HepG2 (cell line): Measurements from ENCODE around the gene FGD6. TPM values are rescaled to one million over a fixed set of nuclear protein-coding genes. Genes with fewer than 3 reads are reported as not detected.
A peak's percentile ranks its signal among the peaks of the same experiment; 100 is the strongest.

ENCODE experiments used
- ATM ChIP-seq: fragments of 450-650 bp; IDR thresholded peaks from 2 replicates; pipeline ENCODE4 v1.7.1; 2017; ENCODE audit warnings: mild to moderate bottlenecking, borderline replicate concordance
- GTF3A ChIP-seq: sonication (generic); formaldehyde crosslinking; conservative IDR thresholded peaks from 2 replicates; pipeline ENCODE4 v1.4.0; 2020; ENCODE audit warnings: mild to moderate bottlenecking, missing genetic modification reagents
- HIVEP1 ChIP-seq: sonication (generic); formaldehyde crosslinking; IDR thresholded peaks from 2 replicates; pipeline ENCODE4 v1.4.0; 2020; ENCODE audit warnings: mild to moderate bottlenecking, missing genetic modification reagents
- PAX8 ChIP-seq: sonication (generic); formaldehyde crosslinking; IDR thresholded peaks from 2 replicates; pipeline ENCODE4 v1.8.0; 2022; ENCODE audit warnings: mild to moderate bottlenecking, missing genetic modification reagents, borderline replicate concordance
- POLR2AphosphoS5 ChIP-seq: IDR thresholded peaks from 2 replicates; pipeline ENCODE4 v1.6.1; 2012; ENCODE audit warnings: low read depth, low read length
- PPARG ChIP-seq: conservative IDR thresholded peaks from 2 replicates; pipeline ENCODE4 v1.6.1; 2016; ENCODE audit warnings: missing biosample characterization, missing genetic modification reagents
- SMYD3 ChIP-seq: sonication (generic); formaldehyde crosslinking; IDR thresholded peaks from 2 replicates; pipeline ENCODE4 v1.8.1; 2023; ENCODE audit warnings: mild to moderate bottlenecking, missing genetic modification reagents
- YEATS2 ChIP-seq: sonication (generic); formaldehyde crosslinking; IDR thresholded peaks from 2 replicates; pipeline ENCODE4 v1.4.0; 2020; ENCODE audit warnings: missing genetic modification reagents, borderline replicate concordance
- ZBTB8A ChIP-seq: sonication (generic); formaldehyde crosslinking; IDR thresholded peaks from 2 replicates; pipeline ENCODE4 v1.4.0; 2020; ENCODE audit warnings: mild to moderate bottlenecking, low read depth, missing genetic modification reagents, borderline replicate concordance
- ZIK1 ChIP-seq: sonication (generic); formaldehyde crosslinking; IDR thresholded peaks from 2 replicates; pipeline ENCODE4 v1.5.0; 2020; ENCODE audit warnings: mild to moderate bottlenecking, low read depth, missing genetic modification reagents, borderline replicate concordance
- ZNF17 ChIP-seq: sonication (generic); formaldehyde crosslinking; IDR thresholded peaks from 2 replicates; pipeline ENCODE4 v1.5.0; 2020; ENCODE audit warnings: mild to moderate bottlenecking, missing genetic modification reagents
- ZNF431 ChIP-seq: sonication (generic); formaldehyde crosslinking; IDR thresholded peaks from 2 replicates; pipeline ENCODE4 v1.9.0; 2022; ENCODE audit warnings: missing genetic modification reagents, low read depth, mild to moderate bottlenecking, borderline replicate concordance
- ZNF605 ChIP-seq: sonication (generic); formaldehyde crosslinking; IDR thresholded peaks from 2 replicates; pipeline ENCODE4 v1.8.0; 2022; ENCODE audit warnings: mild to moderate bottlenecking, missing genetic modification reagents
- ZNF879 ChIP-seq: sonication (generic); formaldehyde crosslinking; IDR thresholded peaks from 2 replicates; pipeline ENCODE4 v1.8.1; 2023; ENCODE audit warnings: missing genetic modification reagents
- polyA plus RNA-seq, 8 experiments: library from polyadenylated mRNA; depleted of rRNA in 3 of 8; stranded (reverse) in 7 of 8; unstranded in 1 of 8; fragments of >200 nt; fragmentation: Illumina TruSeq in 4 of 8; extraction: Trizol in 4 of 8; gene quantifications; 2 replicates each; pipeline versions ENCODE4 v1.2.1 to v1.2.3, GENCODE V29; 2011 to 2016; ENCODE audit warnings: low read depth in 4 of 8, missing spikeins in 1 of 8, mixed read lengths in 1 of 8; ENCODE audit not compliant: insufficient read depth in 1 of 8
- total RNA-seq, 5 experiments: library from RNA; depleted of rRNA; stranded (reverse); fragments of >200 nt; fragmentation: Illumina TruSeq; extraction: Trizol; gene quantifications; 2 replicates each; pipeline ENCODE4 v1.2.3, GENCODE V29; 2016; ENCODE audit warnings: low read depth in 1 of 5
- TF ChIP-seq, protein P1 (sequence below): sonication (generic); formaldehyde crosslinking; IDR thresholded peaks from 2 replicates; pipeline ENCODE4 v1.4.0; 2020; ENCODE audit warnings: missing genetic modification reagents
- TF ChIP-seq, protein P2 (sequence below): IDR thresholded peaks from 2 replicates; pipeline ENCODE4 v1.6.1; 2016; ENCODE audit warnings: control low read depth
- TF ChIP-seq, protein P3 (sequence below): fragments of 450-650 bp; IDR thresholded peaks from 2 replicates; pipeline ENCODE4 v1.6.1; 2017
- TF ChIP-seq, protein P4 (sequence below): IDR thresholded peaks from 2 replicates; pipeline ENCODE4 v1.6.1; 2016; ENCODE audit warnings: low read depth, borderline replicate concordance
- TF ChIP-seq, protein P5 (sequence below): IDR thresholded peaks from 2 replicates; pipeline ENCODE4 v1.6.1; 2016; ENCODE audit warnings: missing compliant biosample characterization, missing genetic modification reagents, borderline replicate concordance
- TF ChIP-seq, protein P6 (sequence below): sonication (generic); formaldehyde crosslinking; IDR thresholded peaks from 2 replicates; pipeline ENCODE4 v1.9.0; 2021; ENCODE audit warnings: missing genetic modification reagents, borderline replicate concordance

FGD6 gene
- total and polyA plus RNA-seq, 2 of the 13 experiments (the other 11 are each of a cell fraction or from before 2014, with no cell fraction given) = 2.2 to 4.3 TPM

DNA sequence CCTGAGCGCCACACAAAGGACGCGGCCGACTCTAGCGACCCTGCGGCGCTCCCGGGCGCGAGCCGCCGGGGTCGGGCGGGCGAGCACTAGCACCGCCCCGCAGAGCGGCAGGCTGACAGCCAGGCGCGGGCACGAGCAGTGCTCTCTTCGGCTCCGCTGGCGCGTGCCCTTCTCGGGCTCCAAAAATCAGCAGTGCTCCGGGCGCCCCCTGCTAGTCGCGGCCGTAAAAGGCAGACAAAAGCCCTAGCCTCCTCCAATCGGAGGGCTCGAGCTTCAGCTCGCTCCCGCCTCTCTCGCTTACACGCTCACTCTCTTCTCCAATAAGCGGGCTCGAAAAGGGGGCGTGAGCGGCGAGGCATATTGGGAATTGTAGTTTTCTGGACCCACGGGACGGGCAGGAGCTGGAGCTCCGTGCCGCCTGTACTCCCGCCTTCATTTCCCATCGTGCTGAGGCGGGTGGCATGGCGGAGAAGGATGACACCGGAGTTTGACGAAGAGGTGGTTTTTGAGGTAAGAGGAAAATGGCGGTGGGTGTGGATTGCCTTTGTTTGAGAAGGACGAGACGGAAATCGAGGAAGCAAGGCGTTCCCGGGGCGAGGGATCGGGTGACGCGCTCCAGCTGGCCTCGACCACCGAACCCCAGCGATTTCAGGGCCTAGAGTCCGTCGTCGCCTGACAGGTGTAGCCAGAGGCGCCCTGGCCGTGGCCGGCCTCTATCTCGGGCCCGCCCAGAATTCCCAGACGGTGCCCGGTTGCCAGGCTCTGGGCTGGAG lies at the start of gene FGD6, which contains the start of gene VEZT (continued):
- TF ChIP-seq ZNF17 (CRISPR knock-in tag) = no peak
- TF ChIP-seq, protein P1, sequence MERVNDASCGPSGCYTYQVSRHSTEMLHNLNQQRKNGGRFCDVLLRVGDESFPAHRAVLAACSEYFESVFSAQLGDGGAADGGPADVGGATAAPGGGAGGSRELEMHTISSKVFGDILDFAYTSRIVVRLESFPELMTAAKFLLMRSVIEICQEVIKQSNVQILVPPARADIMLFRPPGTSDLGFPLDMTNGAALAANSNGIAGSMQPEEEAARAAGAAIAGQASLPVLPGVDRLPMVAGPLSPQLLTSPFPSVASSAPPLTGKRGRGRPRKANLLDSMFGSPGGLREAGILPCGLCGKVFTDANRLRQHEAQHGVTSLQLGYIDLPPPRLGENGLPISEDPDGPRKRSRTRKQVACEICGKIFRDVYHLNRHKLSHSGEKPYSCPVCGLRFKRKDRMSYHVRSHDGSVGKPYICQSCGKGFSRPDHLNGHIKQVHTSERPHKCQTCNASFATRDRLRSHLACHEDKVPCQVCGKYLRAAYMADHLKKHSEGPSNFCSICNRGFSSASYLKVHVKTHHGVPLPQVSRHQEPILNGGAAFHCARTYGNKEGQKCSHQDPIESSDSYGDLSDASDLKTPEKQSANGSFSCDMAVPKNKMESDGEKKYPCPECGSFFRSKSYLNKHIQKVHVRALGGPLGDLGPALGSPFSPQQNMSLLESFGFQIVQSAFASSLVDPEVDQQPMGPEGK (CRISPR knock-in tag) = peak; percentile 10; the same call in 1 of the 2 replicates
- peak; percentile 73; the same call in 1 of the 2 replicates for TF ChIP-seq YEATS2 (CRISPR knock-in tag)
- TF ChIP-seq POLR2AphosphoS5 = peak; percentile 86
- TF ChIP-seq, protein P2, sequence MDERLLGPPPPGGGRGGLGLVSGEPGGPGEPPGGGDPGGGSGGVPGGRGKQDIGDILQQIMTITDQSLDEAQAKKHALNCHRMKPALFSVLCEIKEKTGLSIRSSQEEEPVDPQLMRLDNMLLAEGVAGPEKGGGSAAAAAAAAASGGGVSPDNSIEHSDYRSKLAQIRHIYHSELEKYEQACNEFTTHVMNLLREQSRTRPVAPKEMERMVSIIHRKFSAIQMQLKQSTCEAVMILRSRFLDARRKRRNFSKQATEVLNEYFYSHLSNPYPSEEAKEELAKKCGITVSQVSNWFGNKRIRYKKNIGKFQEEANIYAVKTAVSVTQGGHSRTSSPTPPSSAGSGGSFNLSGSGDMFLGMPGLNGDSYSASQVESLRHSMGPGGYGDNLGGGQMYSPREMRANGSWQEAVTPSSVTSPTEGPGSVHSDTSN = peak; percentile 67
- peak; percentile 90 for TF ChIP-seq ZNF605
- peak; percentile 74; the same call in 1 of the 2 replicates for TF ChIP-seq ZIK1 (CRISPR knock-in tag)
- no peak; the same call in 1 of the 2 replicates for TF ChIP-seq ZBTB8A (CRISPR knock-in tag)
- TF ChIP-seq, protein P3, sequence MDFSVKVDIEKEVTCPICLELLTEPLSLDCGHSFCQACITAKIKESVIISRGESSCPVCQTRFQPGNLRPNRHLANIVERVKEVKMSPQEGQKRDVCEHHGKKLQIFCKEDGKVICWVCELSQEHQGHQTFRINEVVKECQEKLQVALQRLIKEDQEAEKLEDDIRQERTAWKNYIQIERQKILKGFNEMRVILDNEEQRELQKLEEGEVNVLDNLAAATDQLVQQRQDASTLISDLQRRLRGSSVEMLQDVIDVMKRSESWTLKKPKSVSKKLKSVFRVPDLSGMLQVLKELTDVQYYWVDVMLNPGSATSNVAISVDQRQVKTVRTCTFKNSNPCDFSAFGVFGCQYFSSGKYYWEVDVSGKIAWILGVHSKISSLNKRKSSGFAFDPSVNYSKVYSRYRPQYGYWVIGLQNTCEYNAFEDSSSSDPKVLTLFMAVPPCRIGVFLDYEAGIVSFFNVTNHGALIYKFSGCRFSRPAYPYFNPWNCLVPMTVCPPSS = no peak
- 0 out of 2 replicates have a peak, but pooled peaks have one; percentile 14 for TF ChIP-seq ZNF431
- TF ChIP-seq, protein P4, sequence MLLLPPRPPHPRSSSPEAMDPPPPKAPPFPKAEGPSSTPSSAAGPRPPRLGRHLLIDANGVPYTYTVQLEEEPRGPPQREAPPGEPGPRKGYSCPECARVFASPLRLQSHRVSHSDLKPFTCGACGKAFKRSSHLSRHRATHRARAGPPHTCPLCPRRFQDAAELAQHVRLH (CRISPR knock-in tag) = peak; percentile 69
- TF ChIP-seq ATM = no peak
- TF ChIP-seq ZNF879 = peak; percentile 75; the same call in 1 of the 2 replicates
- TF ChIP-seq SMYD3 (CRISPR knock-in tag) = no peak
- TF ChIP-seq, protein P5, sequence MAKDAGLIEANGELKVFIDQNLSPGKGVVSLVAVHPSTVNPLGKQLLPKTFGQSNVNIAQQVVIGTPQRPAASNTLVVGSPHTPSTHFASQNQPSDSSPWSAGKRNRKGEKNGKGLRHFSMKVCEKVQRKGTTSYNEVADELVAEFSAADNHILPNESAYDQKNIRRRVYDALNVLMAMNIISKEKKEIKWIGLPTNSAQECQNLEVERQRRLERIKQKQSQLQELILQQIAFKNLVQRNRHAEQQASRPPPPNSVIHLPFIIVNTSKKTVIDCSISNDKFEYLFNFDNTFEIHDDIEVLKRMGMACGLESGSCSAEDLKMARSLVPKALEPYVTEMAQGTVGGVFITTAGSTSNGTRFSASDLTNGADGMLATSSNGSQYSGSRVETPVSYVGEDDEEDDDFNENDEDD (CRISPR knock-in tag) = peak; percentile 74; the same call in 1 of the 2 replicates
- peak; percentile 63; the same call in 1 of the 2 replicates for TF ChIP-seq PAX8 (CRISPR knock-in tag)
- peak; percentile 34; the same call in 1 of the 2 replicates for TF ChIP-seq PPARG
- no peak; the same call in 1 of the 2 replicates for TF ChIP-seq HIVEP1 (CRISPR knock-in tag)
- TF ChIP-seq, protein P6, sequence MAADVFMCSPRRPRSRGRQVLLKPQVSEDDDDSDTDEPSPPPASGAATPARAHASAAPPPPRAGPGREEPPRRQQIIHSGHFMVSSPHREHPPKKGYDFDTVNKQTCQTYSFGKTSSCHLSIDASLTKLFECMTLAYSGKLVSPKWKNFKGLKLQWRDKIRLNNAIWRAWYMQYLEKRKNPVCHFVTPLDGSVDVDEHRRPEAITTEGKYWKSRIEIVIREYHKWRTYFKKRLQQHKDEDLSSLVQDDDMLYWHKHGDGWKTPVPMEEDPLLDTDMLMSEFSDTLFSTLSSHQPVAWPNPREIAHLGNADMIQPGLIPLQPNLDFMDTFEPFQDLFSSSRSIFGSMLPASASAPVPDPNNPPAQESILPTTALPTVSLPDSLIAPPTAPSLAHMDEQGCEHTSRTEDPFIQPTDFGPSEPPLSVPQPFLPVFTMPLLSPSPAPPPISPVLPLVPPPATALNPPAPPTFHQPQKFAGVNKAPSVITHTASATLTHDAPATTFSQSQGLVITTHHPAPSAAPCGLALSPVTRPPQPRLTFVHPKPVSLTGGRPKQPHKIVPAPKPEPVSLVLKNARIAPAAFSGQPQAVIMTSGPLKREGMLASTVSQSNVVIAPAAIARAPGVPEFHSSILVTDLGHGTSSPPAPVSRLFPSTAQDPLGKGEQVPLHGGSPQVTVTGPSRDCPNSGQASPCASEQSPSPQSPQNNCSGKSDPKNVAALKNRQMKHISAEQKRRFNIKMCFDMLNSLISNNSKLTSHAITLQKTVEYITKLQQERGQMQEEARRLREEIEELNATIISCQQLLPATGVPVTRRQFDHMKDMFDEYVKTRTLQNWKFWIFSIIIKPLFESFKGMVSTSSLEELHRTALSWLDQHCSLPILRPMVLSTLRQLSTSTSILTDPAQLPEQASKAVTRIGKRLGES (CRISPR knock-in tag) = no peak; the same call in 1 of the 2 replicates
- no peak for TF ChIP-seq GTF3A (CRISPR knock-in tag)
